Measurements from ENCODE around the gene FAF1.
A peak's percentile ranks its signal among the peaks of the same experiment; 100 is the strongest.
"Not testable (repeated sequence)": the region's sequence is repeated elsewhere in the genome, so short reads cannot be mapped to it uniquely, and the experiment has no call there.

The FAF1 gene

GRCh38 chr1:50531601-50532000 lies 428.5 kb downstream of the FAF1 start:
- H3K27ac ChIP-seq, result no peak overlapping the region
- no peak overlapping the region for H3K4me3 ChIP-seq

GRCh38 chr1:50531027-50531426 lies 429.0 kb downstream of the FAF1 start:
- H3K4me3 ChIP-seq, result no peak overlapping the region
- H3K9ac ChIP-seq (ENCODE audit: insufficient read length), result no peak overlapping the region
- H3K27ac ChIP-seq, result no peak overlapping the region
- H3K36me3 ChIP-seq (ENCODE audit: insufficient read depth, low read length), result peaks cover 5% of the 10 kb centered on the region
- DNase-seq (ENCODE audit: low read depth, low spot score), result peak; percentile 37
- no peaks in the 10 kb centered on the region for H3K9me3 ChIP-seq (ENCODE audit: low read depth, low read length)
- TF ChIP-seq EZH2 (IDR thresholded peaks at IDR 0.05) (no peak), FOXP2 (optimal IDR thresholded peaks at IDR 0.05; ENCODE audit: control extremely low read depth, extremely low read length, insufficient read depth) (no peak), POLR2AphosphoS5 (IDR thresholded peaks at IDR 0.05; ENCODE audit: borderline replicate concordance, low read depth, low read length) (no peak)

More at GRCh38 chr1:50531601-50532000, 428.5 kb downstream of the FAF1 start:
- H3K9ac ChIP-seq (ENCODE audit: insufficient read length), result no peak overlapping the region
- H3K36me3 ChIP-seq (ENCODE audit: insufficient read depth, low read length), result peaks cover 5% of the 10 kb centered on the region
- TF ChIP-seq POLR2AphosphoS5 (IDR thresholded peaks at IDR 0.05; ENCODE audit: borderline replicate concordance, low read depth, low read length), result no peak
- TF ChIP-seq EZH2 (IDR thresholded peaks at IDR 0.05), result no peak
- TF ChIP-seq FOXP2 (optimal IDR thresholded peaks at IDR 0.05; ENCODE audit: control extremely low read depth, extremely low read length, insufficient read depth), result no peak
- no peak for DNase-seq (ENCODE audit: low read depth, low spot score)
- no peaks in the 10 kb centered on the region for H3K9me3 ChIP-seq (ENCODE audit: low read depth, low read length)

- Histone ChIP-seq H3K4me3 (no peak overlapping the region), H3K36me3 (ENCODE audit: insufficient read depth, low read length) (peaks cover 5% of the 10 kb centered on the region), H3K9ac (ENCODE audit: insufficient read length) (no peak overlapping the region), H3K9me3 (ENCODE audit: low read depth, low read length) (no peaks in the 10 kb centered on the region), H3K27ac (no peak overlapping the region)
- TF ChIP-seq FOXP2 (optimal IDR thresholded peaks at IDR 0.05; ENCODE audit: control extremely low read depth, extremely low read length, insufficient read depth) (no peak), POLR2AphosphoS5 (IDR thresholded peaks at IDR 0.05; ENCODE audit: borderline replicate concordance, low read depth, low read length) (no peak), EZH2 (IDR thresholded peaks at IDR 0.05) (no peak)
- DNase-seq (ENCODE audit: low read depth, low spot score), result no peak
Observed at GRCh38 chr1:50529510-50529909, 430.6 kb downstream of the FAF1 start.

- H3K27ac ChIP-seq; DNase-seq (ENCODE audit: low read depth, low spot score); H3K9me3 ChIP-seq (ENCODE audit: low read depth, low read length); H3K4me3 ChIP-seq; H3K9ac ChIP-seq (ENCODE audit: insufficient read length): not testable (repeated sequence)
- peaks cover 14% of the 10 kb centered on the region for H3K36me3 ChIP-seq (ENCODE audit: insufficient read depth, low read length)
Observed at GRCh38 chr1:50527987-50528320, 432.1 kb downstream of the FAF1 start.

GRCh38 chr1:50527249-50527986 lies 432.6 kb downstream of the FAF1 start:
- TF ChIP-seq EZH2 (IDR thresholded peaks at IDR 0.05) (no peak), FOXP2 (optimal IDR thresholded peaks at IDR 0.05; ENCODE audit: control extremely low read depth, extremely low read length, insufficient read depth) (no peak), POLR2AphosphoS5 (IDR thresholded peaks at IDR 0.05; ENCODE audit: borderline replicate concordance, low read depth, low read length) (no peak)
- Histone ChIP-seq H3K9ac (ENCODE audit: insufficient read length) (no peak overlapping the region), H3K36me3 (ENCODE audit: insufficient read depth, low read length) (peaks cover 14% of the 10 kb centered on the region), H3K27ac (no peak overlapping the region), H3K9me3 (ENCODE audit: low read depth, low read length) (peaks cover 4% of the 10 kb centered on the region; the same call in 1 of the 2 replicates), H3K4me3 (no peak overlapping the region)
- no peak for DNase-seq (ENCODE audit: low read depth, low spot score)

GRCh38 chr1:50526431-50526830 lies 433.6 kb downstream of the FAF1 start:
- TF ChIP-seq FOXP2 (optimal IDR thresholded peaks at IDR 0.05; ENCODE audit: control extremely low read depth, extremely low read length, insufficient read depth) (no peak), EZH2 (IDR thresholded peaks at IDR 0.05) (no peak), POLR2AphosphoS5 (IDR thresholded peaks at IDR 0.05; ENCODE audit: borderline replicate concordance, low read depth, low read length) (no peak)
- peaks cover 4% of the 10 kb centered on the region; the same call in 1 of the 2 replicates for H3K9me3 ChIP-seq (ENCODE audit: low read depth, low read length)
- H3K4me3 ChIP-seq, result no peak overlapping the region
- H3K9ac ChIP-seq (ENCODE audit: insufficient read length), result no peak overlapping the region
- H3K36me3 ChIP-seq (ENCODE audit: insufficient read depth, low read length), result peaks cover 14% of the 10 kb centered on the region
- H3K27ac ChIP-seq, result no peak overlapping the region
- DNase-seq (ENCODE audit: low read depth, low spot score), result no peak

- Histone ChIP-seq H3K4me3 (no peak overlapping the region), H3K9me3 (ENCODE audit: low read depth, low read length) (peaks cover 4% of the 10 kb centered on the region; the same call in 1 of the 2 replicates), H3K27ac (no peak overlapping the region), H3K36me3 (ENCODE audit: insufficient read depth, low read length) (peaks cover 14% of the 10 kb centered on the region), H3K9ac (ENCODE audit: insufficient read length) (no peak overlapping the region)
- TF ChIP-seq POLR2AphosphoS5 (IDR thresholded peaks at IDR 0.05; ENCODE audit: borderline replicate concordance, low read depth, low read length) (no peak), FOXP2 (optimal IDR thresholded peaks at IDR 0.05; ENCODE audit: control extremely low read depth, extremely low read length, insufficient read depth) (no peak), EZH2 (IDR thresholded peaks at IDR 0.05) (no peak)
- no peak for DNase-seq (ENCODE audit: low read depth, low spot score)
Observed at GRCh38 chr1:50523548-50523947, 436.5 kb downstream of the FAF1 start.

GRCh38 chr1:50522691-50523342 lies 437.2 kb downstream of the FAF1 start:
- Histone ChIP-seq H3K4me3 (no peak overlapping the region), H3K36me3 (ENCODE audit: insufficient read depth, low read length) (peaks cover 14% of the 10 kb centered on the region), H3K9me3 (ENCODE audit: low read depth, low read length) (peaks cover 4% of the 10 kb centered on the region; the same call in 1 of the 2 replicates), H3K9ac (ENCODE audit: insufficient read length) (no peak overlapping the region), H3K27ac (no peak overlapping the region)
- no peak for DNase-seq (ENCODE audit: low read depth, low spot score)
- TF ChIP-seq POLR2AphosphoS5 (IDR thresholded peaks at IDR 0.05; ENCODE audit: borderline replicate concordance, low read depth, low read length) (no peak), EZH2 (IDR thresholded peaks at IDR 0.05) (no peak), FOXP2 (optimal IDR thresholded peaks at IDR 0.05; ENCODE audit: control extremely low read depth, extremely low read length, insufficient read depth) (no peak)

Data from SK-N-MC (cell line).